IPS-18c (cell line): ENCODE measurements around the gene PDE4B.

Source experiments
- H3K4me3 ChIP-seq: 2 replicates; pipeline ENCODE4 v1.7.0; 2013; ENCODE audit warnings: low read depth, mild to moderate bottlenecking, low read length, moderate library complexity; ENCODE audit not compliant: insufficient read depth
- H3K9me3 ChIP-seq: one replicate; pipeline ENCODE4 v1.6.1; 2013; ENCODE audit warnings: mild to moderate bottlenecking, low read length, moderate library complexity; ENCODE audit not compliant: control insufficient read depth, insufficient read depth

Gene PDE4B

GRCh38 chr1:65910432-65910831 is 117.7 kb downstream of the PDE4B start:
- no peak overlapping the region for H3K4me3 ChIP-seq
- no peaks in the 10 kb centered on the region for H3K9me3 ChIP-seq

GRCh38 chr1:65911679-65912078 is 119.0 kb downstream of the PDE4B start:
- Histone ChIP-seq H3K4me3 (no peak overlapping the region), H3K9me3 (no peaks in the 10 kb centered on the region)

GRCh38 chr1:65918564-65918963 is 125.9 kb downstream of the PDE4B start:
- Histone ChIP-seq H3K4me3 (no peak overlapping the region), H3K9me3 (no peaks in the 10 kb centered on the region)

- Histone ChIP-seq H3K4me3 (no peak overlapping the region), H3K9me3 (no peaks in the 10 kb centered on the region)
Measured at GRCh38 chr1:65921446-65921845, 128.8 kb downstream of the PDE4B start.

- no peak overlapping the region for H3K4me3 ChIP-seq
- H3K9me3 ChIP-seq, result no peaks in the 10 kb centered on the region
Measured at GRCh38 chr1:65924471-65924870, 131.8 kb downstream of the PDE4B start.

GRCh38 chr1:65938506-65938905 is 145.8 kb downstream of the PDE4B start:
- H3K4me3 ChIP-seq, result no peak overlapping the region

GRCh38 chr1:65939191-65939590 is 146.5 kb downstream of the PDE4B start:
- Histone ChIP-seq H3K9me3 (no peaks in the 10 kb centered on the region), H3K4me3 (no peak overlapping the region)

More at GRCh38 chr1:65938506-65938905, 145.8 kb downstream of the PDE4B start:
- no peaks in the 10 kb centered on the region for H3K9me3 ChIP-seq

- H3K9me3 ChIP-seq, result no peaks in the 10 kb centered on the region
Measured at GRCh38 chr1:65939636-65940035, 146.9 kb downstream of the PDE4B start.

GRCh38 chr1:65940126-65940525 is 147.4 kb downstream of the PDE4B start:
- no peaks in the 10 kb centered on the region for H3K9me3 ChIP-seq
- no peak overlapping the region for H3K4me3 ChIP-seq

More at GRCh38 chr1:65939636-65940035, 146.9 kb downstream of the PDE4B start:
- no peak overlapping the region for H3K4me3 ChIP-seq

GRCh38 chr1:65942476-65942875 is 149.8 kb downstream of the PDE4B start:
- Histone ChIP-seq H3K4me3 (no peak overlapping the region), H3K9me3 (no peaks in the 10 kb centered on the region)

GRCh38 chr1:65946376-65946775 is 153.7 kb downstream of the PDE4B start:
- no peak overlapping the region for H3K4me3 ChIP-seq
- no peaks in the 10 kb centered on the region for H3K9me3 ChIP-seq

- H3K4me3 ChIP-seq, result no peak overlapping the region
- no peaks in the 10 kb centered on the region for H3K9me3 ChIP-seq
Measured at GRCh38 chr1:65946960-65947359, 154.3 kb downstream of the PDE4B start.

- H3K4me3 ChIP-seq, result no peak overlapping the region
- no peaks in the 10 kb centered on the region for H3K9me3 ChIP-seq
Measured at GRCh38 chr1:65948609-65949229, 156.0 kb downstream of the PDE4B start.

- H3K4me3 ChIP-seq, result no peak overlapping the region
- no peaks in the 10 kb centered on the region for H3K9me3 ChIP-seq
Measured at GRCh38 chr1:65949230-65949626, 156.5 kb downstream of the PDE4B start.

- no peak overlapping the region for H3K4me3 ChIP-seq
- no peaks in the 10 kb centered on the region for H3K9me3 ChIP-seq
Measured at GRCh38 chr1:65949933-65950332, 157.2 kb downstream of the PDE4B start.

- no peak overlapping the region for H3K4me3 ChIP-seq
Measured at GRCh38 chr1:65952696-65953095, 160.0 kb downstream of the PDE4B start.

GRCh38 chr1:65953170-65953569 is 160.5 kb downstream of the PDE4B start:
- no peak overlapping the region for H3K4me3 ChIP-seq
- H3K9me3 ChIP-seq, result no peaks in the 10 kb centered on the region

More at GRCh38 chr1:65952696-65953095, 160.0 kb downstream of the PDE4B start:
- H3K9me3 ChIP-seq, result no peaks in the 10 kb centered on the region

GRCh38 chr1:65955071-65955470 is 162.4 kb downstream of the PDE4B start:
- no peaks in the 10 kb centered on the region for H3K9me3 ChIP-seq
- no peak overlapping the region for H3K4me3 ChIP-seq

GRCh38 chr1:65955503-65955902 is 162.8 kb downstream of the PDE4B start:
- no peak overlapping the region for H3K4me3 ChIP-seq
- H3K9me3 ChIP-seq, result no peaks in the 10 kb centered on the region
